Eye (tissue), 1 donor: ENCODE measurements around the gene CADM2.

Experiments
- DNase-seq: peaks from one replicate; pipeline ENCODE4 v3.0.0-alpha.2; 2015

The CADM2 gene

GRCh38 chr3:85576697-85577200, 618.0 kb downstream of the CADM2 start:
- DNase-seq, result no peak

DNA sequence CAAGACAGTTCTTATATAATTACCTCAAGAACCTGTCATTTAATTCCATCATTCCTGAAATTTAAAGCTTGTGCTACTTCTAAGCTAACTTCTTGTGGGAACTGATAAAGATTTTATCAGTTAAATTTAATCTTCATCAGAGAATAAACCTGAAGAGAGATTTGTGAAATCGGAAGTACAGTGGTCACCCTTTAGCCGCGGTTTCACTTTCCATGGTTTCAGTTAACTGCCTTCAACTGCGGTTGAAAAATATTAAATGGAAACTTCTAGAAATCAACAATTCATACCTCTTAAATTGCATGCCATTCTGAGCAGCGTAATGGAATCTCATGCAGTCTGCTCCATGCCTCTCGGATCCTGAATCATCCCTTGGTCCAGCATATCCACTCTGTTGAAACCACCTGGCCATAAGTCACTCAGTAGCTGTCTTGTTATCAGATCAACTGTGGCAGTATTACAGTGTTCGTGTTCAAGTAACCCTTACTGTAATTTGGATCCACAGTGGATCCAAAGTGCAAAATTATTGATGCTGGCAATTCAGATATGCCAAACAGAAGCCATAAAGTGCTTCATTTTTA, 626.1 kb downstream of the CADM2 start:
- DNase-seq, result no peak

DNA sequence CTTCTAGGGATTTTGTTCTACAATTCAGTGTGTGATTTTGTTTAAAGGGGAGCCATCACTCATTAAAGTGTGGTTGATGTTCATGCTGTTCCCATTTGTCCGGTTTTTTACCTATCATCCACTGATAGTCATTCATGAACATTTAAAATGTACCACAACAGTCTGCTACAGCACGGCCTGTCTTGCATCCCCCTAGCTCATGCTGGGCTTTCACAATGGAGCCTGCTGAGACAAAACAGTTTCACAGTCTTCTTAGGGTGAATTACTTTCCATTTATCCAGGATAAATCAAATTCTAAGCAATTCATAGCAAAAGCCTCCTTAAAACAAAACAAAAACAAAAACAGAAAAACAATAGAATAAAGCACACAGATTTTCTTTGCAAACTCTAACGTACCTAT, 627.2 kb downstream of the CADM2 start:
- no peak for DNase-seq

DNA sequence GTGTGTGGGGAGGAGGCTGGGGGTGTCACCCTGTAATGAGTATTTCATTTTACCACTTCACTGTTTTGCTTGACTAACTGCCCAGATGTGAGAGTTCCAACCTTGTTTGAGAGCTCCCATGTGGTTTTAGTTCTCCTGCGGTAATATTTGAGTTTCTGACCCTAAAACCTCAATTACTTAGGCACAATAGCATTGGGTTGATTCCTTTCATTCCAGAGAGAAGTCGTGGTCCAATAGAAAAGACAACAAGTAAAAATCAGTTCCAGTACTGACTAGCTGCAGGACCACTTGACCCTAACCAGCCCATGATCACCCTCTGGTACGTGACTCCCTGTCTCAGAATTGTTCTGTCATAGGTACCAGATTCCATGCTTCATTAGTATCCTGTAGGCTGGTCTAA, 630.4 kb downstream of the CADM2 start:
- DNase-seq, result no peak

DNA sequence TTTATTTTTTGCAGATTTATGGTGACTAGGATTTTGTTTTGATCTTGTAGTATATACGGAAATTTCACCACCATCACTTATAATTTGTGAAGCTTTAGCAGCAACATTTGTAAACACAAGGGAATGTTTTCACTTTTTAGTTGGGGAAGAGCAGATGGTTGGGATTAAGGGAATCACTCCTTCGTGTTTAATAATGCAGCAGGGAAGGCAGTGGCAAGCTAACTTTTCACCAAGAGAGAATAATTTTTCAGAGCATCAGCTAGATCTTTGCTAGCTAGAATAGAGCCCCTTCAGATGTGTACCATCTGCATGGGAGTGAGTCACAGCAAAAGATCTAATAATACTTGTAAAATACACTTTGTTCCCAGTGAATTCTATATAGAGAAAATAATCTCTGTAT, 632.7 kb downstream of the CADM2 start:
- peak; percentile 50 for DNase-seq

GRCh38 chr3:85592256-85592655, 633.5 kb downstream of the CADM2 start:
- DNase-seq, result no peak

- peak; percentile 34 for DNase-seq
These were observed 635.9 kb downstream of the CADM2 start for GRCh38 chr3:85594676-85595075.

- DNase-seq, result no peak
These were observed 644.6 kb downstream of the CADM2 start for GRCh38 chr3:85603378-85603777.

DNA sequence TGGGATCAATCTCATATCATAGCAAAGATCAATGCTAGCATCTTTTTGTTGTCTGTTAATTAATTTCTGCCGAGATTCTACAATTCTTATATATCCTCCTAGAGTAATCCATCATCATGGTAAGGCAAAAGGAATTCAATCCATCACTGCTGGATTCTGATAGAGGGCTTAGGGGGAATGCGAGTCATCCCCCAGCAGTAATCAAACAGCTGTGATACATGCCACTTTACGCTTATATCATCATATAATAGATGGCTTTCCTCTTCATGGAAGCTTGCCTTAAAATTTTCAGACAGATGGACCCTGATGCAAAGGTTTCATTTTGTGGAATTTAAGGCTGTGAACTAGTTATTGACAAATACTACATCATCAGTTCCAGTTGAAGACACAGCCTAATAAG, 645.9 kb downstream of the CADM2 start:
- peak; percentile 27 for DNase-seq

GRCh38 chr3:85605066-85605465, 646.3 kb downstream of the CADM2 start:
- DNase-seq, result no peak

- no peak for DNase-seq
These were observed 667.9 kb downstream of the CADM2 start for GRCh38 chr3:85626662-85627061.

DNA sequence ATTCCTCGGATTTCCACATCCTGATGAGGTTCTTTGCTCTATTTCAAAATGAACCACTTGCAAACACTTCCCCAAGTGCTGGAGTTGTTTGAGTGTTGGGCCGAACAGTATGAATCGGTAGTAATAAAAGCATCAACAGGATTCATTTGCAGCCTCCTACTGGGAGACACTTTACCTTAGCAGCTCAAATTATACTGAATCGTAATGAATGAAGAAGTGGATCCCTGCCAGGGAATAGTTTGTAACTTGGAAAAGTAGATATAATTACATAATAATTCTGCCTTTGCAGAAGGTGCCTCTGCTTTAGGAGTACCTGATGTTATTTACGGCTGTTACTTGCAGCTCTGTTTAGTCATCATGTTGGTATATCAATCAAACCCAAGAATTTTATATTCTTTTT, 669.1 kb downstream of the CADM2 start:
- no peak for DNase-seq

GRCh38 chr3:85631070-85631469, 672.3 kb downstream of the CADM2 start:
- no peak for DNase-seq

- DNase-seq, result no peak
These were observed 674.1 kb downstream of the CADM2 start for GRCh38 chr3:85632921-85633320.

GRCh38 chr3:85652360-85652759, 693.6 kb downstream of the CADM2 start:
- DNase-seq, result no peak

GRCh38 chr3:85660451-85660850, 701.7 kb downstream of the CADM2 start:
- DNase-seq, result no peak

DNA sequence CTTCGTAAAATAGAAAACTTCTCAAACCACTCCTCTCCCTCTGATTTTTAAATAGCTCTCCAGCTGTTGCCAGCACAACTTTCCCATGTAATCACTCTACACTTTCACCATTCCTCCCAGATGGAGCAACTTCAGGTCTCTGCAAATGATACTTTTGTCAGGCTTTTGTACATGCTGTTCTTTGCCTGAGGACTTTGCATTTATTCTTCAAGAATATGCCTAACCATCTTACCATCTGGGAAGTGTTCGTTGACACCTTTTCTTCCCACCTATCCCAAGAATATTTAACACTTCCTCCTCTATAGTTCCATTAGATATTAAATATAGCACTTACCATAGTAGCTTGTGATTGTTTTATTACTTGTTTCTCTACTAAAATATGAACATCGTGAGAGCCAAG, 703.7 kb downstream of the CADM2 start:
- DNase-seq, result no peak

- DNase-seq, result no peak
These were observed 709.0 kb downstream of the CADM2 start for GRCh38 chr3:85667744-85668143.

GRCh38 chr3:85670634-85671205, 711.9 kb downstream of the CADM2 start:
- DNase-seq, result no peak

DNA sequence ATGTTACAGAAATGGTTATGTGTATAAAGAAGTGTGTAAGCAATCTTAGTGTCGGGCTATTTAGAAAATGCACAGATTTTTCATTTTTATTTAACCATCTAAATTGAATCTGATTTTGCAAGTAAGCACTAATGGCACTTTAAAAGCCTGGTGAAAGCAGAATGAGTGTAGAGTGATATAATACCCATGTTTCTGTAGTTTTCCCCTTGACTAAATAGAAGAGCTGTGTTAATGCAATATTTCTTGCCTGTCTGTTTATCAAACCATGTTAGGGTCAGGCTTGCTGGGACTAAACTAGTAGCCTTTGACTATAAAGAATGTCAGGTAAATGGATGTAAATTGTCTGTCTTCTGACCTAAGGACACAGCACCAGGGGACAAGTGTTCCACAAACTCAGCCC, 714.0 kb downstream of the CADM2 start:
- DNase-seq, result no peak

DNA sequence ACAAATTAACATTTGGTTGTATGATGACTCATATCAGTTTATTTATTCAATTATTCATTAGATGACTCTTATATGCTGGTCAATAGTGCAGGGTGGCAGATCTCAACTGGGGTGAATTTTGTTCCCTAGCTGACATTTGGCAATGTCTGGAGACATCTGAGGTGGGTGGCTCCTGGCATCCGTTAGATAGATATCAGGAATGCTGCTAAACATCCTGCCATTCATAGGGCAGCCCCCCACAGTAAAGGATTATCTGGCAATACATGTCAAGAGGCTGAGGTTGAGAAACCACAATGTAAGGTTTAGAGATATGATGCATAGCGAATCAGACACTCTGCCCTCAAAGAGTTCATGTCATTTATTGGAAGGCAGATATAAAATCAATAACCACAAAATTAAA, 719.9 kb downstream of the CADM2 start:
- DNase-seq, result no peak

- peak; percentile 17 for DNase-seq
These were observed 723.1 kb downstream of the CADM2 start for GRCh38 chr3:85681906-85682305.

DNA sequence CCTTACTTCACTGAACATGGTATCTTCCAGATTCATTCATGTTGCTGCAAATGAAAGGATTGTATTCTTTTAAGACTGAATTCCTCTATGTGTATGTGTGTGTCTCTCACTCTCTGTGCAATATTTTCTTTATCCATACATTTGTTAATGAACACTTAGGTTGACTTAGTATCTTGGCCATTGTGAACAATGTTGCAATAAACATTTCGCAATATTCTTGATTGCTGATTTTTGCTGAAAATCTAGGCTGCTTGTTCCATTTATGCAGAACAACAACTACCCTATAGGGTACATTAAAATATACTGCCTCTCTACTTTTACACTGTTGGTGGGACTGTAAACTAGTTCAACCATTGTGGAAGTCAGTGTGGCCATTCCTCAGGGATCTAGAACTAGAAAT, 732.4 kb downstream of the CADM2 start:
- no peak for DNase-seq

GRCh38 chr3:85697156-85697555, 738.4 kb downstream of the CADM2 start:
- no peak for DNase-seq

DNA sequence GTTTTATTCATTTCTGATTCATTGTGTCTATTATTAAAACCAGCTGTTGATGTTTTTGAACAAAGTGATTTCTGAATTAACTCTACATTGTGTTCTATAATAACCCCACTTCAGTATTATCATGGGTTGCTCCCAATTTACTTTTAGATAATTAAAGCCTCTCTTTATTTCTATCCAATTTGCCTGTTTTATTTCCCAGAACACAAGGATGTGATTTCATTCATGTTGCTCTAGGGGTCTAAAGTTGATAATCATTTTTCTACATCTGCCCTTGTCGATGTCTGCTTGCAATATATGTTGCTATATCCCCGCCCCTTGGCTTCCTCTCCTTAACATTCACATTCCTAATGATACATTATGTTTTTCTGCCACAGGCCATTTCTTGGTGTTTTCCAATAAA, 747.3 kb downstream of the CADM2 start:
- no peak for DNase-seq
